GM13976 (cell line): ENCODE data around the gene NT5DC2.

ENCODE experiments used
- DNase-seq: peaks from one replicate; pipeline ENCODE4 v3.0.0; 2012; ENCODE audit warnings: low spot score
- CTCF ChIP-seq: IDR thresholded peaks from 2 replicates; pipeline ENCODE4 v1.5.1; 2012; ENCODE audit warnings: borderline replicate concordance, mild to moderate bottlenecking; ENCODE audit not compliant: insufficient read depth; ENCODE audit errors: extremely low read depth, missing control alignments, control extremely low read depth
- in situ Hi-C: fragments of 300-500 bp; cut with MboI; formaldehyde crosslinking; loops from one replicate; pipeline ENCODE4 v1.12.0; 2022; ENCODE audit warnings: low sequenced_read_pairs, mixed read lengths, inconsistent platforms; ENCODE audit not compliant: unreplicated experiment

The NT5DC2 gene

GRCh38 chr3:52501046-52501445 is 32.6 kb downstream of the NT5DC2 start:
- TF ChIP-seq CTCF: no peak
- DNase-seq: no peak
- in situ Hi-C loops: no loop called here

- no peak for TF ChIP-seq CTCF
- no peak for DNase-seq
- in situ Hi-C loops: no loop called here
Measured at GRCh38 chr3:52498137-52499054, 35.3 kb downstream of the NT5DC2 start.

GRCh38 chr3:52495777-52496602 is 37.7 kb downstream of the NT5DC2 start:
- no peak for DNase-seq
- in situ Hi-C loops: no loop called here
- TF ChIP-seq CTCF: no peak

- no peak for TF ChIP-seq CTCF
- in situ Hi-C loops: no loop called here
- no peak for DNase-seq
Measured at GRCh38 chr3:52494886-52495495, 38.7 kb downstream of the NT5DC2 start, which contains the start of gene STAB1. Gene STAB1, plus strand, starts transcription at chr3:52495338. Its CDS starts 76 bp downstream, at chr3:52495414.

GRCh38 chr3:52494445-52494844 is 39.2 kb downstream of the NT5DC2 start:
- DNase-seq: no peak
- in situ Hi-C loops: no loop called here

More at GRCh38 chr3:52494445-52494844, 39.2 kb downstream of the NT5DC2 start:
- TF ChIP-seq CTCF: no peak
